Activated T-cell treated with anti-CD3 and anti-CD28 coated beads, Interleukin-2, amount 50 U/mL, for 4 hours (primary cell): Measurements from ENCODE around the gene DNAJC1. TPM values are rescaled to one million over a fixed set of nuclear protein-coding genes. Genes with fewer than 3 reads are reported as not detected.
A peak's percentile ranks its signal among the peaks of the same experiment; 100 is the strongest.

Source experiments
- ATAC-seq, 2 donors: fragments of 200-7000 bp; cut with Tn5 transposase; one replicate each; pipeline ENCODE4 v1.10.0; 2021
- DNase-seq: peaks from one replicate; pipeline ENCODE4 v3.0.0-alpha.2; 2020
- H3K27me3 Mint-ChIP-seq: one replicate; pipeline ENCODE4 v1.8.0; 2021; ENCODE audit warnings: low read depth, mixed read lengths
- H3K36me3 Mint-ChIP-seq: one replicate; pipeline ENCODE4 v1.8.0; 2022; ENCODE audit warnings: mixed read lengths; ENCODE audit not compliant: insufficient read depth
- H3K4me1 Mint-ChIP-seq: one replicate; pipeline ENCODE4 v1.8.0; 2021; ENCODE audit warnings: low read depth, mixed read lengths
- H3K4me3 Mint-ChIP-seq: one replicate; pipeline ENCODE4 v1.8.0; 2021; ENCODE audit warnings: mild to moderate bottlenecking, moderate library complexity, mixed read lengths
- H3K9me3 Mint-ChIP-seq: one replicate; pipeline ENCODE4 v1.8.0; 2021; ENCODE audit warnings: mixed read lengths
- total RNA-seq, 3 donors: library from RNA; stranded (reverse); gene quantifications; one replicate each; pipeline ENCODE4 v1.2.1, GENCODE V29; 2021

DNAJC1 gene
- total RNA-seq, 3 donors from 2014 or later: 12.9 to 21.6 (median 13.3) TPM

DNA sequence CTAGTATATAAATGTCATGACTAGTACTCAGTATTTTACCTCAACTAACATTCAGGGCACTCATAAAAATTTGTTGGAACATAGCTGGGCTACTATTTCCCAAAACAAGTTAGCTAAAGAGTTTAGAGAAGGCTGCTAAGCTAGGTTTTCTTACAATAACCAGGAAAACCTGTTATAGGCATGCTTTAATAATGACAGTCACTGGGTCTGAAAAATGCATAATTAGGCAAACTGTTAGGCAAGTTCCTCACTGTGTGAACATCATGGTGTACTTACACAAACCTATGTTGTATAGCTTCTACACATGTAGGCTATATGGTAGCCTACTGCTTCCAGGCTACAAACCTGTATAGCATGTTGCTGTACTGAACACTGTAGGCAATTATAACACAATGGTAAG, 79.0 kb downstream of the DNAJC1 start:
- Mint-ChIP-seq H3K4me3 (no peak overlapping the region), H3K9me3 (no peaks in the 10 kb centered on the region), H3K27me3 (no peaks in the 10 kb centered on the region), H3K4me1 (peaks cover 2% of the 10 kb centered on the region), H3K36me3 (peaks cover 8% of the 10 kb centered on the region)
- DNase-seq (no peak), ATAC-seq (no peak)

DNA sequence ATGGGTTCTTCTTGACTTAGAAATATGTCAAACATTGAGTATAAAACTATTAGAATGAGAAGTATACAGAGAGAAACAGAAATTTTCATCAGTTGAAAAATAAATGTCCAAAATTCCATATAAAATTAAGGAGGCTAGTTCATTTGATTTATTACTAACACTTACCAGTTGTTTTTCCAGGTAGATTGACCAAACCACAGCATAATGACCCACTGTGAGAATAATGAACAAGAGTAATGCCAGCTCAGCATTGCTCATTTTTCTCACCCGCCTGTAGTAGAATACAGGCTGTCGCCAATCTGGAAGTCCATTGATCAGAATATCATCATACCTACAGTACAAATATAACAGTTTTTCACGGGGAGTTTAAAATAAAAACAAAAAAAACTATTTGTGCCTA, 82.9 kb downstream of the DNAJC1 start:
- DNase-seq: no peak
- no peaks in the 10 kb centered on the region for H3K9me3 Mint-ChIP-seq
- H3K36me3 Mint-ChIP-seq: peaks cover 10% of the 10 kb centered on the region
- peaks cover 2% of the 10 kb centered on the region for H3K4me1 Mint-ChIP-seq
- H3K27me3 Mint-ChIP-seq: no peaks in the 10 kb centered on the region
- ATAC-seq: no peak
- H3K4me3 Mint-ChIP-seq: no peak overlapping the region

DNA sequence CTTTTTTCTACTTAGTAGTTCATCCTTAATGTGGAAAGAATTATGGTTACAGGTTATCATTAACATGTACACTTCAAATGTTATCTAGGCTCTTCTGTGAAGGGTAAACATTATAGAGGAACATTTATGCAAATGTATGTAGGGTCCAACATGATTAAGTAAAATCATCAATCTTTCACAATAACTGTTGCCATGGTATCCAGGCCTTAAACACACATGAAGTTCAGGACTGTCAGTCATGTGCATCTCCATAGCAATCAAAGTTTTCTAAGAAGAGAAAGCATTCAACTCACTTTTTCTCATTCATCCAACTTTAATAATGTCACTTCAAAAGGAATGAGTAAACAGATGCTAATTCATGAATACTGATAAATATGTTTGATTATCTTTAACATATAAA, 83.6 kb downstream of the DNAJC1 start:
- H3K27me3 Mint-ChIP-seq: no peaks in the 10 kb centered on the region
- DNase-seq (no peak), ATAC-seq (no peak)
- peaks cover 2% of the 10 kb centered on the region for H3K4me1 Mint-ChIP-seq
- no peak overlapping the region for H3K4me3 Mint-ChIP-seq
- peaks cover 12% of the 10 kb centered on the region for H3K36me3 Mint-ChIP-seq
- H3K9me3 Mint-ChIP-seq: no peaks in the 10 kb centered on the region

DNA sequence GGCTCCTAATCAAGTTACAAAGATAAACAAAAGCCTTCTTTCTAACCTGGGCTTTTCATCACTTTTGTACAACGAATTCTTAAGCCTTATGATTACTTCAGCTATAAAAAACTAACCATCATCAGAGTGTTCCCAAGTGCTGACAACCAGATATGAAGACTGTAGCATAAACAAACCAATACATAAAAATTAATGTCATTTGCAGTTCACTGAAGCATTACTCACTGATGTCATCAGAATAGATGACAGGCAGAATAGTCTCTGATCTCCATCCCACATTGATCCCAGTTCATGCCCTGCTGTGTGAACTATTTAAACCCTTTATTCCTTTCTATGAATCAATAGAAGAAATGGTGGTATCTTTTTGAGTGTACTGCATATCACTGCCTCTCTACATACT, 84.4 kb downstream of the DNAJC1 start:
- Mint-ChIP-seq H3K4me3 (no peak overlapping the region), H3K9me3 (no peaks in the 10 kb centered on the region), H3K36me3 (peaks cover 12% of the 10 kb centered on the region), H3K4me1 (peaks cover 2% of the 10 kb centered on the region), H3K27me3 (no peaks in the 10 kb centered on the region)
- ATAC-seq: no peak
- DNase-seq: no peak

DNA sequence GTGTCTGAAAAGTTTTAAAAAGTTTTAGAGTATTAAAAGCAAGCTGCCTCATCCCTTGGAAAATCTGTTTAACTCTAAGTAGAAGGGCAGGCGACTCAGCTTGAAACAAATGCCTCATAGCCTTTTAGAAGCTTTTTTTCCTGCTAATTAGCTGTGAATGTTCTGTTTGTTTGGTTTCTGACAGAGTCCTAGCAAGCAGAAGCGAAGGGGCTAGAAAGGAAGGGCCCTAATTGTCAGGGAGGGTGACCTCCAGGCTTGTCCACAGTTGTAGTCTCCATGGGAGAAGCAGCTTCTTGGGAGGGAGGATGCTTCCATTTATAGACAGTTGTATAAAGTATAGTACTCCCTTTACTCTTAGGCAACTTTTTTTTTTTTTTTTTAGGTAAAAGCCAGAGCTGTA, 90.9 kb downstream of the DNAJC1 start:
- Mint-ChIP-seq H3K4me1 (peaks cover 7% of the 10 kb centered on the region), H3K27me3 (no peaks in the 10 kb centered on the region), H3K36me3 (peaks cover 14% of the 10 kb centered on the region), H3K9me3 (no peaks in the 10 kb centered on the region), H3K4me3 (no peak overlapping the region)
- DNase-seq (no peak), ATAC-seq (no peak)

DNA sequence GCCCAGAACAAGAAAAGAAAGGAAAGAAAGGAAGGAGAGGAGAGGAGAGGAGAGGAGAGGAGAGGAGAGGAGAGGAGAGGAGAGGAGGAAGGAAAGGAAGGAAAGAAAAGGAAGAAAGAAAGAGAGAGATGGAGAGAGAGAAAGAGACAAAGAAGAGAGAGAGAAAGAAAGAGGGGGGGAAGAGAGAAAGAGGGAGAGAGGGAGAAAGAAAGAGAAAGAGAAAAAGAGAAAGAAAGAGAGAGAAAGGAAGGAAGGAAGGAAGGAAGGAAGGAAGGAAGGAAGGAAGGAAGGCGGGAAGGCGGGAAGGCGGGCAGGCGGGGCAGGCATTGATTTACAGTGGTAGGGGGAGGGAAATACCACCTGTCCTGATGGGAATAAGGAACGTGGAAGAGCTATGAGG, 92.7 kb downstream of the DNAJC1 start:
- no peaks in the 10 kb centered on the region for H3K27me3 Mint-ChIP-seq
- ATAC-seq (no peak), DNase-seq (no peak)
- peaks cover 24% of the 10 kb centered on the region for H3K36me3 Mint-ChIP-seq
- H3K4me3 Mint-ChIP-seq: no peak overlapping the region
- peaks cover 7% of the 10 kb centered on the region for H3K4me1 Mint-ChIP-seq
- H3K9me3 Mint-ChIP-seq: no peaks in the 10 kb centered on the region

DNA sequence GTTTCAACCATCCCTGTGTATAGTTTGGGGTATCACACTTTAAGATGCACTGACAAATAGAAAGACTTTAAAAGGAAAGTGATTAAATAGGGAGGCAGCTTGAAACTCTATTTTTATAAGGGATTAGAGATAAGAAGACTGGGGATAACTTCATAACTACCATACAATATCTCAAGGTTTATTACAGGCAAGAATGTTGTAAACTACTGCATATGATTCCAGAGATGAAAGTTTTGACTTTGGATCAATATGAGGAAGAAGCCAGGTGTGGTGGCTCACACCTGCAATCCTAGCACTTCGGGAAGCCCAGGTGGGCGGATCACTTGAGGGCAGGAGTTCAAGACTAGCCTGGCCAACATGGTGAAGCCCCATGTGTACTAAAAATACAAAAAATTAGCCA, 96.1 kb downstream of the DNAJC1 start:
- DNase-seq (no peak), ATAC-seq (no peak)
- Mint-ChIP-seq H3K4me1 (no peaks in the 10 kb centered on the region), H3K36me3 (peaks cover 24% of the 10 kb centered on the region), H3K4me3 (no peak overlapping the region), H3K27me3 (no peaks in the 10 kb centered on the region), H3K9me3 (no peaks in the 10 kb centered on the region)

DNA sequence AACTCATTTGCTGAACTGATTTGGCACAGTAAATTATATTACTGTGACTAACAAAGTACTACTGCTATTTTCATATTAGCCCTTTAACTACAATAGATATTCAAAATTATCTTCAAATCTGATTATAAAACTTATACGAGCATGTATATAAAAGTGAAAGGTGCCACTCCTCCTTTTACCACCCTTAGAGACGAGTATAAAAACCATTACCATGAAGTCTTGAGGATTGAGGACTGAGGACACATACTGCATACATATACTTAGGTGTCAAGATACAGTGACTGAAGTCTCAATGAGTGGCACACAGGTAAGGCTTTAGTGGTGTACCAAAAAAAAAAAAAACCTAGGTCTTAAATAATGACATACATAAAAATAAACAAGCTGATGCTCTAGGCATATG, 98.6 kb downstream of the DNAJC1 start:
- DNase-seq (no peak), ATAC-seq (no peak)
- Mint-ChIP-seq H3K4me1 (no peaks in the 10 kb centered on the region), H3K36me3 (peaks cover 26% of the 10 kb centered on the region), H3K27me3 (no peaks in the 10 kb centered on the region), H3K9me3 (no peaks in the 10 kb centered on the region), H3K4me3 (no peak overlapping the region)

DNA sequence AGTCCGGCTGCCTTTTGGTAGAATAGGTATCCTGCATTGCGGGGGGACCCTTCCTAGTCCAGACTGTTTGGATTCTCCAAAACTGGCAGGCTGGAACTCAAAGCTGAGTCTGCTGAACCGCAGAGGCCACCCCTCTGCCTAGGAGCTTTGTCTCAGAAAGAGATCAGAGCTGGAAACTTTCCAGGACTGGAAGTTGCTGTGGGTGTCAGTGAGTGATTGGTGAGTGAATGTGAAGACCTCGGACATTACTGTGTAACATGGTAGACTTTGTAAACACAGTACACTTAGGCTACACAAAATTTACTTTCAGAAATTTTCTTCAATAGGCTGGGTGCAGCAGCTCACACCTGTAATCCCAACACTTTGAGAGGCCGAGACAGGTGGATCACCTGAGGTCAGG, 103.8 kb downstream of the DNAJC1 start:
- Mint-ChIP-seq H3K4me3 (no peak overlapping the region), H3K4me1 (no peaks in the 10 kb centered on the region), H3K36me3 (peaks cover 25% of the 10 kb centered on the region), H3K9me3 (peaks cover 4% of the 10 kb centered on the region), H3K27me3 (no peaks in the 10 kb centered on the region)
- no peak for ATAC-seq
- no peak for DNase-seq

DNA sequence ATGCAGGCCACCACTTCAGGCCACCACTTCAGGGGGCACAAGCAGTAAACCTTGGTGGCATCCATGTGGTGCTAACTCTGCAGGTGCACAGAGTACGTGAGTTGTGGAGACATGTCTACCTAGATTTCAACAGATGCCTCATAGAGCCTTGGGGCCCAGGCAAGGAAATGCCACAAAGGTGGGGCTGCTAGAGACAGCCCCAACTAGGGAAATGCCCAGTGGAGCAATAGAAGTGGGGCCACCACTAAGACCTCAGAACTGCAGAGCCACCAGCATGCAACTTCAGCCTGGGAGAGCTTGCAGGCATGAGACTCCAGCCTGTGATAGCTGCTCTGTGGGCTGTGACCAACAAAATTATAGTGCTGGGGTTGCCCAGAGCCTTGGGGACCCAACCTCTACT, 107.6 kb downstream of the DNAJC1 start:
- H3K4me1 Mint-ChIP-seq: peaks cover 8% of the 10 kb centered on the region
- no peak overlapping the region for H3K4me3 Mint-ChIP-seq
- no peaks in the 10 kb centered on the region for H3K27me3 Mint-ChIP-seq
- ATAC-seq (no peak), DNase-seq (no peak)
- peaks cover 42% of the 10 kb centered on the region for H3K36me3 Mint-ChIP-seq
- H3K9me3 Mint-ChIP-seq: peaks cover 29% of the 10 kb centered on the region

DNA sequence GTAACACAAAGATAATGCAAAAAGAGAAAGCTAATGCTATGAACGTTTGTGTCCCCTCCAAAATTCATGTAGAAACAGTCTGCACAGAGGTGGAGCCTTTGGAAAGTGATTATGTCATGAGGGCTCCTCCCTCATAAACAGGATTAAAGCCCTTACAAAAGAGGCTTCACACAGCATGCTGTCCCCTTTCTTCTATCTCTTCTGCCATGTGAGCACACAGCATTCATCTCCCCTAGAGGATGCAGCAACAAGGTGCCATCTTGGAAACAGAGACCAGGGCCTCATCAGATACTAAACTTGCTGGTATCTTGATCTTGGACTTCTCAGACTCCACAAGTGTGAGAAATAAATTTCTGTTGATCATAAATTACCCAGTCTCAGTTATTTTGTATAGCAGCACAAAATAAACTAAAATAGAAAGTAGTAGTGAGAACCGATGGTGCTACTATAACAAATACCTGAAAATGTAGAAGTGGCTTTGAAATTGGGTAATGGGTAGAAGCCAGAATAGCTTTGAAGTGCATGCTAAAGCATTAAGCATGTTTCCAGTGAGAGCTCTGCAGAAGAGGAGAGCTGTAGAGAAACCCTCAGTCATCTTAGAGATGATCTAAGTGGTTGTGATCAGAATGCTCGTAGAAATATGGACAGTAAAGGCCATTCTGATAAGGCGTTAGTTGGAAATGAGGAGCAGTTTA, 108.7 kb downstream of the DNAJC1 start:
- Mint-ChIP-seq H3K4me3 (no peak overlapping the region), H3K27me3 (no peaks in the 10 kb centered on the region), H3K4me1 (peaks cover 14% of the 10 kb centered on the region), H3K36me3 (peaks cover 43% of the 10 kb centered on the region), H3K9me3 (peaks cover 29% of the 10 kb centered on the region)
- ATAC-seq (no peak), DNase-seq (no peak)

DNA sequence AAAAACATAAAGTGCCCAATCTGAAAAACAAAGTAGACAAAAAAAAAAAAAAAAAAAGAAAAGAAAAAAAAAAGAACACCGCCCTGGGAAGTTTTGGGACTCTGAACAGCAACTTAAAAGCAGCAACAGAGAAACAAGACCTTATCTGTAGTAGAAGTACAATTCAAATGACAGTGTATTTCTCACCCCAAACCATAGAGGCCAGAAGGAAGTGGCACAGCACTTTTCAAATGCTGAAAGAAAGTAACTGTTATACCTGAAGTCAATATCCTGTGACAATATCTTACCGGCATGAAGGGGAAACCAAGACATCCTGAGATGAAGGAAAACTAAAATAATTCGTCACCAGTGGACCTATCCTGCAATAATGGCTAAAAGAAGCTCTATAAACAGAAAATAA, 112.1 kb downstream of the DNAJC1 start:
- ATAC-seq: no peak
- DNase-seq: no peak
- Mint-ChIP-seq H3K36me3 (peaks cover 37% of the 10 kb centered on the region), H3K9me3 (peaks cover 33% of the 10 kb centered on the region), H3K4me1 (peaks cover 34% of the 10 kb centered on the region), H3K4me3 (no peak overlapping the region), H3K27me3 (no peaks in the 10 kb centered on the region)

DNA sequence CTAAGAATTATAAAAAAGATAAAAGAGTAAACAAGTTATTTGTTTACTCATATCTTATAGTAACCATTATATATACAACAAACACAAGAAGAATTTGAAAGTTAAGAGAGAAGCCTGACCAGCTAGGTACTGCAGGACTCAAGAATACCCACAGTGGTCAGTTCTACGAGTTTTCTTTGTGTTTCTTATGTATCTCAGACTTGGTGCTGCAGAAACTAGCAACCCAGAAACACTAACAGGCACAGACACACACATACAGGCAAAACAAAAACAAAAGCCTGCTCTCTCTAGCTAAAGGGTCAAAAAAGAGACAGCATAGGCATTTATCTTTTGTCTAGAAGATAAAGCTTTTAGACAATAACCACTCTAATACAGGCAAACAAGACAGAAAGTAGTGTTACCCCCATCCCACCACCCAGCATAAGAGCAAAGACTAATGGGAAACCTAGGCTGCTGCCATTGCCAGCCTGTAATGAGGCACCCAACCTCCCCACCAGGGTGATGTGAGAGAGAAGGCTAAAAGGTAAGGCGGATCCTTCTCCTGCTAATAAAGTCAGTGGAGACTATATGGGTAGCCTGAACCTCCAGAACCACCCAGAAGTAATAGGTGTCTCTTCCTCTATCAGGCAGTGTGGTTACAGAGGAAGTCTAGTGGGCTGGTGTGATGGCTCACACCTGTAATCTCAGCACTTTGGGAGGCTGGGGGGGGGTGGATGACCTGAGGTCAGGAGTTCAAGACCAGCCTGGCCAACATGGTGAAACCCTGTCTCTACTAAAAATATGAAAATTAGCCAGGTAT, 113.9 kb downstream of the DNAJC1 start:
- Mint-ChIP-seq H3K4me1 (peaks cover 36% of the 10 kb centered on the region), H3K9me3 (peaks cover 42% of the 10 kb centered on the region), H3K27me3 (no peaks in the 10 kb centered on the region), H3K36me3 (peaks cover 34% of the 10 kb centered on the region), H3K4me3 (no peak overlapping the region)
- DNase-seq (no peak), ATAC-seq (no peak)

DNA sequence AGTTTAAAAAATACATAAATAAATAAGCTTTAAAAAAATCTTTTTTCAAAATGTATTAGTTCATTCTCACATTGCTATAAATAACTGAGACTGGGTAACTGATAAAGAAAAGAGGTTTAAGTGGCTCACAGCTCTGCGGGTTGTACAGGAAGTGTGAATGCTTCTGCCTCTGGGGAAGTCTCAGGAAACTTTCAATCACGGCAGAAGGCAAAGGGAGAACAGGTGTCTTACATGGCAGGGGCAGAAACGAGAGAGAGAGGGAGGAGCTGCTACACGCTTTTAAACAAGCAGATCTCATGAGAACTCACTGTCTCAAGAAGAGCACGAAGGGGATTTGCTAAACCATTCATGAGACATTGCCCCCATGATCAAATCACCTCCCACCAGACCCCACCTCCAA, 114.6 kb downstream of the DNAJC1 start:
- H3K4me3 Mint-ChIP-seq: no peak overlapping the region
- H3K4me1 Mint-ChIP-seq: peaks cover 36% of the 10 kb centered on the region

DNA sequence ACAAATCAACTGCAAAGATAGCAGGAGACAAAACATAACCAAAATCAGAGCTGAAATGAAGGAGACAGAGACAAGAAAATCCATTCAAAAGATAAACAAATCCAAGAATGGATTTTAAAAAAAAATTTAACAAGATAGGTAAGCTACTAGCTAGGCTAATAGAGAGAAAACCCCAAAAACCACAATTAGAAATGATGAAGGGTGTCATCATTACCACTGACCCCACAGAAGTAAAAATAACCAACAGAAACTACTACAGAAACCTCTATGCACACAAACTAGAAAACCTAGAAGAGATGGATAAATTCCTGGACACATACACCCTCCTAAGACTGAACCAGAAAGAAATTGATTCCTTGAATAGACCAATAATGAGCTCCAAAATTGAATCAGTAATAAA, 117.6 kb downstream of the DNAJC1 start:
- H3K9me3 Mint-ChIP-seq: peaks cover 18% of the 10 kb centered on the region
- H3K4me1 Mint-ChIP-seq: peaks cover 28% of the 10 kb centered on the region
- no peak overlapping the region for H3K4me3 Mint-ChIP-seq
- DNase-seq: no peak
- peaks cover 22% of the 10 kb centered on the region for H3K36me3 Mint-ChIP-seq
- no peaks in the 10 kb centered on the region for H3K27me3 Mint-ChIP-seq
- ATAC-seq: no peak

More for the DNA sequence above, 114.6 kb downstream of the DNAJC1 start:
- ATAC-seq (peak in 1 of 2 donors; percentile 32), DNase-seq (peak; percentile 10)
- peaks cover 27% of the 10 kb centered on the region for H3K36me3 Mint-ChIP-seq
- peaks cover 37% of the 10 kb centered on the region for H3K9me3 Mint-ChIP-seq
- no peaks in the 10 kb centered on the region for H3K27me3 Mint-ChIP-seq
